Effector memory CD8-positive, alpha-beta T cell (primary cell): Measurements from ENCODE around the gene RAPH1.
"Not testable (repeated sequence)": the region's sequence is repeated elsewhere in the genome, so short reads cannot be mapped to it uniquely, and the experiment has no call there.

Experiments
- ATAC-seq: fragments of 150-1000 bp; cut with Tn5 transposase; replicated peaks from 2 replicates; pipeline ENCODE4 v1.10.0; 2021; ENCODE audit warnings: mild to moderate bottlenecking, moderate library complexity
- DNase-seq, 3 experiments: peaks; one replicate each; pipeline ENCODE4 v3.0.0; 2021
- H3K27ac Mint-ChIP-seq, 2 donors: one replicate each; pipeline ENCODE4 v1.8.0; 2022; ENCODE audit warnings: mild to moderate bottlenecking in 2 of 2, mixed read lengths in 2 of 2, moderate library complexity in 2 of 2
- H3K27me3 Mint-ChIP-seq, 2 donors: one replicate each; pipeline ENCODE4 v1.8.0; 2022; ENCODE audit warnings: mixed read lengths in 2 of 2
- H3K36me3 Mint-ChIP-seq: one replicate; pipeline ENCODE4 v1.8.0; 2022; ENCODE audit warnings: mild to moderate bottlenecking, moderate library complexity, mixed read lengths; ENCODE audit not compliant: insufficient read depth
- H3K4me1 Mint-ChIP-seq, 2 donors: one replicate each; pipeline ENCODE4 v1.8.0; 2022; ENCODE audit warnings: low read depth in 2 of 2, mixed read lengths in 2 of 2
- H3K4me3 Mint-ChIP-seq, 2 donors: one replicate each; pipeline ENCODE4 v1.8.0; 2022; ENCODE audit warnings: mild to moderate bottlenecking in 2 of 2, mixed read lengths in 2 of 2, moderate library complexity in 2 of 2
- H3K9me3 Mint-ChIP-seq, 2 donors: one replicate each; pipeline ENCODE4 v1.8.0; 2022; ENCODE audit warnings: mixed read lengths in 2 of 2

RAPH1 gene

GRCh38 chr2:203536586-203536951, 1.5 kb upstream of the RAPH1 start:
- not testable (repeated sequence) for H3K27ac Mint-ChIP-seq

DNA sequence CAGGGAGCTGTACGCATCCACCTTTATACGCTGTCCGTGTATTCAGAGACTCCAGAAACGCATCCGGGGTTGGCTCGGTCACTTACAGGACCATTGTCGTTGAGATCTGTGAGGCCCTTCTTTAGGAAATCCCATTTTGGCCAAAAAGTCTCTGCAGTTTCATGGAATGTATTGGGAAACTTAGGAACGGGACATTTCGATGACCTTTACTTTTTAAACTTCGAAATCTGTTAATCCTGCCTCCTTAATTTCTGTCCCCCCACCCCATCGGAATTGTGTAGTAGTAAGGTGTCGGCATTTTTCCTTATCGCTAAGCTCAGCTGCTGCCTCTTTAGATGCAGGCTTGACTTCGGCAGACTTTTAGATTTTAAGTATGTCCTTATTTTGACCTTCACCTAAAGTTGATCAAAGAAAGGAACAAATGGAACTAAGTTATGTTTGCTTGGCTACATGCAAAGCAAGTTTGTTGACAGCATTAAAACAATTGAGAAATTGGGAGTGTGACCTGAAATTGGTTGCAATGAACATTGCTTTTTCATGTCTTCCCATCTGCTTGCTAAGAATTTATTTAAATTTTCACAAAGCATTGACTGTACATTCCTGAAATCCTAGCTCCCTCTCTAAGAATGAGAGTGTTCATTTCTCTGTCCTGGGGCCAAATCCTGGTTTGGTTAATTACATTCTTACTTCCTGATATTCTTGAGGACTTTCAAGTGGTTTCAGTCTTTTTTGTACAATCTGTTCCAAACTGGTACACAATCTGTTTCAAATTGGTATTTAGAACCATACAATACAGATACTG, 884 bp upstream of the RAPH1 start:
- H3K27me3 Mint-ChIP-seq, result peaks cover 31 to 32% of the 10 kb centered on the region in 2 donors
- peaks cover 11 to 16% of the 10 kb centered on the region in 2 donors for H3K4me1 Mint-ChIP-seq
- H3K4me3 Mint-ChIP-seq, result peak overlapping the region; percentile 81 to 85
- no peaks in the 10 kb centered on the region for H3K36me3 Mint-ChIP-seq
- no peak for DNase-seq
- ATAC-seq, result no peak
- H3K27ac Mint-ChIP-seq, result peak overlapping the region in 1 of 2 donors; percentile 42
- H3K9me3 Mint-ChIP-seq, result peaks cover 0 to 1% of the 10 kb centered on the region in 2 donors

More at GRCh38 chr2:203536586-203536951, 1.5 kb upstream of the RAPH1 start:
- peak overlapping the region; percentile 81 to 85 for H3K4me3 Mint-ChIP-seq
- not testable (repeated sequence) for ATAC-seq, DNase-seq, H3K9me3 Mint-ChIP-seq, H3K36me3 Mint-ChIP-seq
- peaks cover 11 to 16% of the 10 kb centered on the region in 2 donors for H3K4me1 Mint-ChIP-seq
- peaks cover 25 to 26% of the 10 kb centered on the region in 2 donors for H3K27me3 Mint-ChIP-seq

DNA sequence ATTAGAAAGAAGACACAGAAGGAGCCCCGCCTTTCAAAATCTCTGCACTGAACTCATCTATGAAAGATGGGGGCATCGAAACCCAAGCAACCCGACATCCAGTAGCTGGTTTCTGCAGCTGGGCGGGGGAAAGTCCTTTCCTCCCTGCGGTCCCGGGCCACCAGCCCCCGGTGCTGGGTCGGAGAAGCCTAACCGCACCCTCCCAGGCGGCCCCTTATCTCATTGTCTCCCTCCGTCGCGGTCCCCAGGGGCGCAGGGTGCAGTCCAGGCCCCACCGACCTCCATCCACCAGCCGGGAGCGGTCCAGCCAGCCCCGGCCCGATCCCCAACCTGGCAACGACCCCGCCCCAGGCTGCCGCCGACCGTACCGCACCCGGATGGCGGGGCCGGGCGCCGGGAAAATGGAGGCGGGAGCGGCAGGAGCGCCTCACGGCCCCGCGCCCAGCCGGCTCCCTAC, 452 bp downstream of the RAPH1 start:
- Mint-ChIP-seq H3K9me3 (peaks cover 0 to 1% of the 10 kb centered on the region in 2 donors), H3K36me3 (no peaks in the 10 kb centered on the region), H3K27ac (no peak overlapping the region), H3K4me3 (peak overlapping the region; percentile 81 to 85), H3K27me3 (peaks cover 43 to 44% of the 10 kb centered on the region in 2 donors), H3K4me1 (peaks cover 11 to 16% of the 10 kb centered on the region in 2 donors)
- ATAC-seq (peak; percentile 53), DNase-seq (peak; percentile 19 to 24 (median 20))

- ATAC-seq (peak; percentile 76), DNase-seq (peak in 2 of 3 experiments; percentile 1 to 8)
- Mint-ChIP-seq H3K4me3 (peak overlapping the region; percentile 81 to 85), H3K4me1 (peaks cover 11 to 16% of the 10 kb centered on the region in 2 donors), H3K27me3 (peaks cover 48 to 49% of the 10 kb centered on the region in 2 donors), H3K27ac (no peak overlapping the region), H3K36me3 (no peaks in the 10 kb centered on the region), H3K9me3 (peaks cover 0 to 1% of the 10 kb centered on the region in 2 donors)
Measured at GRCh38 chr2:203533676-203534591, 1.2 kb downstream of the RAPH1 start.

DNA sequence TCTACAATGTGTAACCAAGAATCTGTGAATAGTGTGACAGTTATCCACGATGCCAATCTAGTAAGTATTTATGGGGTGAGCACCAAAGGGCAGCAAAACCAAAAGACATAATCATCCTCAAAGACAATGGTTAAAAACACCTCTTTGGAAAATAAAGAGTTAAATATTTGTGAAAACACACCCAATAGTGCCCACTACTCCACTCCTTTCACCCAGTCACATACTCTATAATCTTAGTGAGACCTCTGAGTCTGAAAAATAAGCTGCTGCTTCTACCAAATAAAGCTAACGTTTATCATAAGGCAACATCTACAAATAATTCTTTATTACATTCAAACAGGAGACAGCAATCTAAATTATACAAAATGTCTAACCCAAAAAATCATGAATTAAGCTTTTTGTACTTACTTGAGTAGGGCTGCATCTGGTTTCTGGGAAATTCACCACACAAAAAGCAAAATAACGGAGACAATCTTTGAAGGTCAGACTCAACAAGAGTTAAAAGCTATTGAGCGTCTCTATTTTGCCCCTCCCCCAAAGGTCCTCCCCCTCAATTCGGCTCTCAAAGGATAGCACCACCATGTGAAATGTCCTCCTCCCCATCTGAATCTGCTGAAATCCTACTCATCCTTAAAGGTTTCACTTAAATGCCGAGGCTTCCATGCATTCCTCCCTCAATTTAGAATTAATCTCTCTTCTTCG, 2.0 kb downstream of the RAPH1 start:
- Mint-ChIP-seq H3K27ac (no peak overlapping the region), H3K4me1 (peaks cover 11 to 16% of the 10 kb centered on the region in 2 donors), H3K4me3 (no peak overlapping the region), H3K27me3 (peaks cover 48 to 49% of the 10 kb centered on the region in 2 donors), H3K9me3 (peaks cover 0 to 1% of the 10 kb centered on the region in 2 donors), H3K36me3 (no peaks in the 10 kb centered on the region)
- DNase-seq (no peak), ATAC-seq (no peak)

DNA sequence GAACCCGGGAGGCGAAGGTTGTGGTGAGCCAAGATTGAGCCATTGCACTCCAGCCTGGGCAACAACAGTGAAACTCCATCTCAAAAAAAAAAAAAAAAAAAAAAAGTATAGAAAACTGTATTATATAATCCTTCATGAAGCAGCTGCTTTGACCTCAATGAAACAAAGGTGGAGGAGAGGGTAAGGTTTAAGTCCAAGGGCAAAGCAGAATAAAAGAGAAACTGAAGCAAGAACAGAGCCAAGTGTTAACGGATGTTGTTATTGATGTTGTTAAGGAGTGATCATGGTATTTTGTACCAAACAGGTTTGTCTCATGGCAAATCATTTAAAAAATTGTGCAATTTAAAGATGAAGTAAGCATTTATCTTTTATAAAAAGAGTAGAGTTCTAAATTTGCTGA, 7.4 kb downstream of the RAPH1 start:
- H3K9me3 Mint-ChIP-seq, result no peaks in the 10 kb centered on the region
- ATAC-seq (no peak), DNase-seq (no peak)
- H3K4me3 Mint-ChIP-seq, result no peak overlapping the region
- peaks cover 2% of the 10 kb centered on the region for H3K36me3 Mint-ChIP-seq
- no peaks in the 10 kb centered on the region for H3K4me1 Mint-ChIP-seq
- H3K27ac Mint-ChIP-seq, result no peak overlapping the region
- peaks cover 30 to 31% of the 10 kb centered on the region in 2 donors for H3K27me3 Mint-ChIP-seq

DNA sequence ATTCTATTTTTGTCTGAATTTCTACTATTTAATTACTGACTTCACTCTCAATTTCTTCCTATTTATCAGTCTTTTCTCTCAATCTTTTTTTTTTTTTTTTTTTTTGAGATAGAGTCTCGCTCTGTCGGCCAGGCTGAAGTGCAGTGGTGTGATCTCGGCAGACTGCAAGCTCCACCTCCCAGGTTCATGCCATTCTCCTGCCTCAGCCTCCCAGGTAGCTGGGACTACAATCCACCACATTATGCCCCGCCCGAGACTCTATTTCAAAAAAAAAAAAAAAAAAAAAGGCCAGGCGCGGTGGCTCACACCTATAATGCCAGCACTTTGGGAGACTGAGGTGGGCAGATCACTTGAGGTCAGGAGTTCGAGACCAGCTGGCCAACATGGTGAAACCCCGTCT, 21.8 kb downstream of the RAPH1 start:
- H3K36me3 Mint-ChIP-seq, H3K4me3 Mint-ChIP-seq, H3K9me3 Mint-ChIP-seq, H3K27ac Mint-ChIP-seq, ATAC-seq, H3K4me1 Mint-ChIP-seq, H3K27me3 Mint-ChIP-seq, DNase-seq: not testable (repeated sequence)

DNA sequence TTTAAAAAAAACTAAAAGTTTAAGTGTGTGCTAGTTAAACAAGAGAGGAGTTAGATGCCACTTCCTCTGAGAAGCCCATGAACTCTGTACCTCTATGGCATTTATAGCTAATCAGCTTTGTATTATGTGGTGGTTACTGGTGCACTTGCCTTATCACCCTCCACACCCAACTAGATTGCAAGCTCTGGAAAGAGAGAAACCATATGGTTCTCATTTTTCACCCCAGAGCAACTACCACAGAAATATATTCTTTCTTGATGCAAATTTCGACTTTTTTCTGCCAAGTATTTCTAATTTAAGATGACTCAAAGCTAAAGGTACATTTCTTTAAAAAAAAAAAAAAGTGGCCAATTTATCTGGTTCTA, 24.2 kb downstream of the RAPH1 start:
- peaks cover 3% of the 10 kb centered on the region for H3K36me3 Mint-ChIP-seq
- no peak overlapping the region for H3K4me3 Mint-ChIP-seq
- no peak overlapping the region for H3K27ac Mint-ChIP-seq
- ATAC-seq (no peak), DNase-seq (no peak)
- peaks cover 0 to 9% of the 10 kb centered on the region in 2 donors for H3K27me3 Mint-ChIP-seq
- H3K4me1 Mint-ChIP-seq, result no peaks in the 10 kb centered on the region
- no peaks in the 10 kb centered on the region for H3K9me3 Mint-ChIP-seq

GRCh38 chr2:203510256-203510940, 24.7 kb downstream of the RAPH1 start:
- Mint-ChIP-seq H3K36me3 (peaks cover 3% of the 10 kb centered on the region), H3K27ac (no peak overlapping the region), H3K4me1 (no peaks in the 10 kb centered on the region), H3K9me3 (no peaks in the 10 kb centered on the region), H3K27me3 (peaks cover 0 to 9% of the 10 kb centered on the region in 2 donors), H3K4me3 (no peak overlapping the region)
- no peak for ATAC-seq
- DNase-seq, result no peak

DNA sequence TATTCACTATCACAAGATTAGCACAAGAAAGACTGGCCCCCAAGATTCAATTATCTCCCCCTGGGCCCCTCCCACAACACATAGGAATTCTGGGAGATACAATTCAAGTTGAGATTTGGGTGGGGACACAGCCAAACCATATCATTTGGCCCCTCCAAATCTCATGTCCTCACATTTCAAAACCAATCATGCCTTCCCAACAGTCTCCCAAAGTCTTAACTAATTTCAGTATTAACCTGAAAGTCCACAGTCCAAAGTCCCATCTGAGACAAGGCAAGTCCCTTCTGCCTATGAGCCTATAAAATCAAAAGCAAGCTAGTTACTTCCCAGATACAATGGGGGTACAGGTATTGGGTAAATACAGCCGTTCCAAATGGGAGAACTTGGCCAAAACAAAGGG, 31.6 kb downstream of the RAPH1 start:
- H3K27me3 Mint-ChIP-seq, H3K9me3 Mint-ChIP-seq, H3K4me1 Mint-ChIP-seq, DNase-seq, H3K36me3 Mint-ChIP-seq, H3K4me3 Mint-ChIP-seq, ATAC-seq, H3K27ac Mint-ChIP-seq: not testable (repeated sequence)

DNA sequence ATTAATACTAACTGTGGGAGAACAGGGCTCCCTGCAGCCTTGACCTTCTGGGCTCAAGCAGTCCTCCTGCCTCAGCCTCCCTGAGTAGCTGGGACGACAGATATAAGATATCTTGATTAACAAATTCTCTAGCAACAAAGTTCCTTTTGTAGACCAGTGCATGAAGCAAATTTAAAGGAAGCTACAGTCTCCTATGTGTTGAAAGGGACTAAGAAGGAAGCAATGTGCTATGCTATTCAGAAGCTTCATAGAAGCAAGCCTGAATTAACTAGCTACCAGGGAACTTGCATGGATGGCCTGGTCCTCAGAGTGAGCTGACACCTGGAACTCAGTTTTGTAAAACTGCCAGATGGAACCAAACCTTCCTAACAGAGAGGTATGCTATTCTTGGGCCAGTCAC, 33.2 kb downstream of the RAPH1 start:
- Mint-ChIP-seq H3K27me3 (no peaks in the 10 kb centered on the region), H3K4me3 (no peak overlapping the region), H3K27ac (no peak overlapping the region), H3K9me3 (no peaks in the 10 kb centered on the region), H3K36me3 (no peaks in the 10 kb centered on the region), H3K4me1 (no peaks in the 10 kb centered on the region)
- DNase-seq, result no peak
- ATAC-seq, result no peak

GRCh38 chr2:203500951-203501350, 34.1 kb downstream of the RAPH1 start:
- ATAC-seq (no peak), DNase-seq (no peak)
- no peak overlapping the region for H3K27ac Mint-ChIP-seq
- H3K4me3 Mint-ChIP-seq, result no peak overlapping the region
- H3K4me1 Mint-ChIP-seq, result no peaks in the 10 kb centered on the region
- H3K27me3 Mint-ChIP-seq, result no peaks in the 10 kb centered on the region
- H3K36me3 Mint-ChIP-seq, result no peaks in the 10 kb centered on the region
- no peaks in the 10 kb centered on the region for H3K9me3 Mint-ChIP-seq

GRCh38 chr2:203500297-203500696, 34.8 kb downstream of the RAPH1 start:
- H3K27me3 Mint-ChIP-seq, result no peaks in the 10 kb centered on the region
- no peak overlapping the region for H3K4me3 Mint-ChIP-seq
- H3K4me1 Mint-ChIP-seq, result no peaks in the 10 kb centered on the region
- H3K9me3 Mint-ChIP-seq, result no peaks in the 10 kb centered on the region
- no peak for ATAC-seq
- no peak for DNase-seq
- H3K27ac Mint-ChIP-seq, result no peak overlapping the region
- no peaks in the 10 kb centered on the region for H3K36me3 Mint-ChIP-seq
